Stimulated activated CD4-positive, alpha-beta T cell treated with anti-CD3 and anti-CD28 coated beads, Interleukin-12 subunit alpha, Interleukin-12 subunit beta, amount 100 ng/mL, for 48 hours (primary cell): ENCODE results near the gene PTX4.

Source experiments
- DNase-seq, 3 donors: peaks; one replicate each; pipeline ENCODE4 v3.0.0-alpha.2; 2020; ENCODE audit warnings: low read depth in 2 of 3, low spot score in 1 of 3

PTX4 gene

DNA sequence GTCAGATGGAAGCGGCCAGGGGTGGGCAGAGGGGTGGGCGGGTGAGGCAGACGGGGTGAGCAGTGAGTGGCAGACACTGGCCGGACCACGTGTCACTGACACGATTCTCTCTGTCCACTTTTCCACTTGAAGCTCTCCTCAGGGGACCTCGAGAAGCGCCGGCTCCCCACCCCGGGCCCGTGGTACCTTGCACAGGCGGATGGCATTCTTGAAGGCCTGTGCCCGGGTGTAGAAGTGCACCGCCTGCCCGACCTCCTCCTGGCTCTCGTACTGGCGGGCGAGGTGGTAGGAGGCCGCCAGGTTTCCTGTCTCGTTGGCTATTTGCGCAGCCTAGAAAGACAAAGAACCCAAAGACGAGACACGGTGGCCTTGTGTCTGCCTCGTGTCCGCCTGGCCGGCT is 35.6 kb upstream of the PTX4 start:
- DNase-seq: no peak

- DNase-seq: no peak
These were observed 35.0 kb upstream of the PTX4 start for GRCh38 chr16:1523581-1524245.

- DNase-seq: no peak
These were observed 31.7 kb upstream of the PTX4 start for GRCh38 chr16:1520461-1520860.

DNA sequence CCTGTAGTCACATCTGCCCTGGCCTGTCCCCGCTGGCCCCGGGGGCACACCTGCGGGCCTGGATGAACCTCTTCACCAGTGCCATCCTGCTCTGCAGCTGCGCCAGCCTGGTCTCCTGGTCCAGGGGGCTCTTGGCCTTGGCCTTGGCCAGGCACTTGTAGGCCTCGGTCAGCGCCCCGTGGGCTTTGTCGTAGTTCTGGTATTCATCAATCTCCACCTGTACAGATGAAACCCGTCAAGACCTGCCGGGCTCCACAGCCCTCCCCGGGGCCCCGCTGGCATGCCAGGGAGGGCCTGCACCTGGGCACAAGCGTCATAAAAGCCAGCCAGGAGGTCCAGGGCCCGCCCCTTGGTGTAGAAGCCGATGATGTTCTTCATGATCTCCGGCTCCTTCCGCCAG is 31.1 kb upstream of the PTX4 start:
- DNase-seq: no peak

DNA sequence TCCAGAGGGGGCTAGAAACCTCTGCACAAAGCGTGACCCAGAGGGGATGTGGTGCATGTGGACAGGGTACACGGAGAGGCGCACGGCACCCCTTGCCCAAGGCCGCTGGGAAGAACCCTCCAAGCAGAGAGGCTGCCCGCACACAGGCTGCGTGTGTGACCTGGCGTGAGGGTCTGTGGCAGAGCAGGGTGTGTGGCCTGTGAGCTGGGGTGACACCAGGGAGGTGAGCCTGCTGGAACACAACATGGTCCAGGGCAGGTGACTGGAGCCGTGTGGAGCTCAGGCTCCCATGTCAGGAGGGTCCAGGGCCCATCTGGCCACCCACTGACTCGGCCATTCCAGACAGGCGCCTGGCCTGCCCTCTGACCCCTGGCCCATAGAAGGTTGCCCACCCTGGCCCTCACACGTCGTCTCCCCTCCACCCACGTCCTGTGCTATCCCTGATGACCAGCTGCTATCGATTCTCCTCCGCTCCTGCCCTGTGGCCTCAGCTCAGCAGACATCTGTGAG is 29.9 kb upstream of the PTX4 start:
- DNase-seq: no peak

DNA sequence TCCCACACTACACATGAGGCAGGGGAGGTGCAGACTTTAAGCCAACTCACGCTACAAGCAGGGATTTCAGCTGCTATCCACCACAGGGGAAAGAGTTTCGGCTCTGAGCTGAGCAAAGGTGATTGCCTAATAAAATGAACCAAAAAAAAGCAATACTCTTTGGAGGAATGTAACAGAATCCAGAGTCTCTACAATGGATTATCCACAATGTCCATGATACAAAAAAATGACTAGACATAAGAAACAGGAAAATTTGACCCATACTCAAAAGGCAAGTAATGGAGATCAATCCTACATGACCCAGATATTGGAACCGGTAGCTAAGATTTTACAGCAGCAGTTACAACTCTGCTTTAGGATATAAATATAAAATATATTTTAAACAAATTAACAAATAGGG is 25.8 kb upstream of the PTX4 start:
- no peak for DNase-seq

DNA sequence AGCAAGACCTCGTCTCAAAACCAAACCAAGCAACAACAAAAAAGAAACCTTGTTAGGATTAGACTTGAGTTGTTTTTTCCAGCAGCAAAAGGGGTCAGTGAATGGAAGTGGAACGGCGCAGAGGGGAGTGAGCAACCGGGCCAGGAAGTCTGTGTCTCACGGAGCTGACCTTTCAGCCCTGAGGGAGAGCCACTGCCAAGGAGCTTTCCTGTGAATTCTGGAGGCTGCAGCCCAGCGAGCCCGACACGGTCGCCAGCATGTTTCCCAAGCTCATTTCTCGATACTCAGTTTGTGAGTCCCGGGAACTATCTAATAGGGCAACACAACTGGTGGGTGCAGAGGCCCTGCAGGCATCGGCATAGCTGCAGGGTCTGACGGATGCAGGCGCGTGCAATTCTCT is 24.0 kb upstream of the PTX4 start:
- DNase-seq: no peak

DNA sequence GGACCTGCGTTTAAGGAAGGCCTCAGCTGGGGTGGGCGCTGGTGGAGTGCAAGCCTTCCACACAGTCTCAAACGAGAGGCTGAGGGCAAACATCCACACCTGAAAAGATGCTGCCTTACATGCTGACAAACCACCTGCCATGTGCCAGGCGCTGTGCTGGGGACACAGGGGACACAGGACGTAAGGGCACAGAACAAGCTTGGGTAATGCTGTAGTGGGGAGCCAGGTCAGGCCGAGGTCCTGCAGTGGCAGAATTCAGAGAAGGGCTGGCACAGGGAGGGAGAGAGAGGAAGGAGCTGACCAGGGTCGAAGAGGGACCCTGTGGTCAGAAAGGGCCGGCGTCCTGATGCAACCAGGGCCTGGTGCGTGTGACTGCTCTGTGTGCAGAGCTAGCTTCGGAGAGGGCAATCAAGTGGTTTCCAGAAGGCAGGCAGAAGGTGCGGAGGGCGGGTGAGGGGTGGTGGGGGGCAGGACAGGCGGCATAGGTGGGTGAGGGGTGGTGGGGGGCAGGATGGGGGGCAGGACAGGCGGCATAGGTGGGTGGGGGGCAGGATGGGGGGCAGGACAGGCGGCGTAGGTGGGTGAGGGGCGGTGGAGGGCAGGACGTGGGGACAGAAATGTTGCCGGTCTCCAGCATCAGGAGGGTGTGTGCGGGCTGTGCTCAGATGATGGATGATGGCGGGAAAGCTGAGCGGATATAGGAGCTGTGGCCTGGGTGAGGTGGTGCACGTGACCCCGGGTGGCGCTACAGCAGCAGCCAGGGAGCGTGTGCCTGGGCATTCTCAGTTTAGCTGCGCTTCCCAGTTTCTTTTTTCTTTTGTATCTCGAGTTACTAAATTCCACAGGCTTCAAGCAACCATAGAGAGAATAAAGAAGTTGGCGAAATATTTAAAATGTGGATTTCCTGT is 23.2 kb upstream of the PTX4 start:
- no peak for DNase-seq

- no peak for DNase-seq
These were observed 22.2 kb upstream of the PTX4 start for GRCh38 chr16:1510941-1511351.

DNA sequence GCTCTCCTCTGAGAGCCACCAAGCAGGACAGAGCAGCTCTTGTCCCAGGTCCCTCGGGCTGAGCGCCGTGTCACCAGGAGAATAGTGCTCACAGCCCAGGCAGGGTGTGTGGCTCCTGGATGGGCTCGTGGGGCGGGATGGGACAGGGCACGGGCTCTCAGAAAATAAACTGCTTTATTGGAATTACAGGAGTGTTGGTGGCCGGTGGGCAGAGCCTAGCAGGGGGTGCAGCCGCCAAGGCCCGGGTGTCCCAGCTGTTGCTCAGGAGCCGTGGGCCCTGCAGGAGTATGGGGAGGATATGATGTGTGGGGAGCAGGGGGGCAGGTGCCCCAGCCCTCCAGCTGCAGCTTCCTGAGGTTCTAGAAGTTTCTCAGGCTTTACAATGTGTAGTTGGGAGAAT is 21.5 kb upstream of the PTX4 start:
- DNase-seq: no peak

DNA sequence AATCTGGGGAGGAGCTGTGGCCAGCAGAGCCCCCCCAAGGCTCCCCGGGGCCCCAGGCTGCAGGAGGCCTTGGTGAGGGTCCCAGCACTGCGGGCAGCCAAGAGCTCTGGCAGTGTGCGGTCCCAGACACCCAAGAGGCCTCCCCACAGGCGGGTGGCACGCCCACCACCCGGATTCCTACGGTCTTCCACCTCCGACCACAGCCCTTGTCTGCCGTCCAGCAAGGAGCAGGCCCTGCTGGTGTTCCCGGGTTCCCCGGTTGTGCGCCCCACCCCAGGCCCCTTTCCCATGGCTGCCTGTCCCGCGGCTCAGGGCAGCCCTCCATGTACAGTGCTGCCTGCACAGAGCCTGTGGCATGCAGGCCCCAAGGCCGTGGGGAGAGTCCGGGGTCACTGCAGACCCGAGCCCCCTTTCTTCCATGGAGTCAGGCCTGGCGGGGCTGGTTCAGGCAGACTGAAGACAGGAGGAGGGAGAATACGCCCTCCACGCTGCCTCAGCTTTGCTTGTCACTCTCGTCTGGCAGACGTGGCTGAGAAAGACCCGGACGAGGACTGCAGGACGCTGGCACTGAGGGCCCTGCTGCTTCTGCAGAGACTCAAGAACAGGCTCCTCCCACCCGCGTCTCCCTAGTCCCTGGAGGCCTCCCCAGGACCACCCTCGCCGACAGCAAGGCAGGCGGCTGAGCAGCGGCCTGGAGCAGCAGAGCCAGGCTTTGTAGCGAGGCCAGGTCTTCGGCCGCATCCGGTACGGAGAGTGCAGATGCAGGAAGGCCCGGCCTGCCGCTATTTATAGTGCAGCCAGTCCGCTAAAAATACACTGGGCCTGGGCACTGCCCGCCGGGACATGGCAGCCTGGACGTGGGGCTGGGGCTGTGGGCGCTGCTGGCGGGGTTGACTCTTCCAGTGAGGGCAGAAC is 20.8 kb upstream of the PTX4 start:
- DNase-seq: no peak

DNA sequence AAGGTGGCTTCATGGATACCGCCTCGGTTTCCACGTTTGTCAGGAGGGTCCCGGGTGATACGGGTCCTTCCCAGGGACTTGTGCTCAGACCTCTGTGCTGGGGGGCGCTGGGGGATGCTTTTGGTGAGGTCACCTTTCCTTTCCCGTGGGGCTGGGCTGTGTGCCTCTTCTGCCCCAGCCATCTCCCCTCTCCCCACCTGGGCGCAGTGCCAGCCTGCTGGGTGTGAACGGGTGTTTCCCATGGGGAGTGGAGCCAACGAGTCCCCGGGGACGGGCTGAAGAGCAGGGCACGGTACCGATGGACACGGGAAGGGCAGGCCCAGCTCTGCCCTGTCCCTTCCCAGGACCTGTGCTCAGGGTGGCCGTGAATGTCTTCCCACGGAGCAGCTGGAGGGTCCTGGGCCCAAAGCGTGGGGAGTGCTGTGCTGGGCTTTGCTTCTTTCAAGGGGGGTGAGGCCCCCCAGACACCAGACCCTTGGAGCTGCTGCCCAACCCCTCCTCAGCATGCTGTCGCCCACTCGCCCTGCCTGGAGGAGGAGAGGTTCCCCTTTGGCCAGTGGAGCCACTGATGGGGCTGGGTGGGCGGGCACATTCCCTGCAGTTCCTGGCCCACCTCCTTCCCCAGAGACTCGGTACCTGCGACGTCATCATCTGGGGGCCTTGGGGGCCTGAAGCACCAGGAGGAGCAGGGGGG is 19.9 kb upstream of the PTX4 start:
- no peak for DNase-seq

DNA sequence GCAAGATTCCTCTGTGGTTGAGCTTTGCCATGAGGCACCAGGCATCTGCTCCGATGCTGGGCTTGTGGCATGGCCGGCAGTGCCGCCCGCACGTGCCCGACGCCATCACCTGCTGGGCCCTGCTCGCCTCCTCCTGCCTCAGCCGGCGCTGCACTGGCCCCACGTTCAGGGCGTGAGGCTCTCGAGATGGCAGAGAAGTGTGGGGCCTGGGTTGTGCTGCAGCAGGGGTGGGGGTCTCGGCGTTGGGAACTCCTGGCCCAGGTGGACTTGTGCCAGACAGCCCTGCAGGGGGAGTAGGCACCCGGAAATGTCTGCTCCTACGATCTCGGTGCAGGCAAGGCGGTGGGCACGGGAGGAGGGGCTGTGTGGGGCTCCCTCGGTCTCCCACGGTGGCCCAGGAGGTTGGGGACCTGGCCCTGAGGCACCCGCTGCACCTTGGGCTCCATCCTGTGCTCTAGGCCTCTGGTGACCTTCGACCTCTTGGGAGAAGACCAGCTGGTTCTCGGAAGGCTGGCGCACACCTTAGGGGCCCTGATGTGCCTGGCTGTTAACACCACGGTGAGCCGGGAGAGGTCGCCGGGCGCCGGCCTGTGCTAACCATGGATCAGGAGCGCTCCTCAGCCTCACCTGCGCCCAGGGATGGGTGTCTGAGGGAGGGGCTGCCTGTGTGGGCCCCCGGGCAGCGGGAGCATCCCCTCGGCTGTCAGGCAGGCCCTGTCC is 17.9 kb upstream of the PTX4 start:
- no peak for DNase-seq

GRCh38 chr16:1505912-1506311 is 17.2 kb upstream of the PTX4 start:
- DNase-seq: no peak

DNA sequence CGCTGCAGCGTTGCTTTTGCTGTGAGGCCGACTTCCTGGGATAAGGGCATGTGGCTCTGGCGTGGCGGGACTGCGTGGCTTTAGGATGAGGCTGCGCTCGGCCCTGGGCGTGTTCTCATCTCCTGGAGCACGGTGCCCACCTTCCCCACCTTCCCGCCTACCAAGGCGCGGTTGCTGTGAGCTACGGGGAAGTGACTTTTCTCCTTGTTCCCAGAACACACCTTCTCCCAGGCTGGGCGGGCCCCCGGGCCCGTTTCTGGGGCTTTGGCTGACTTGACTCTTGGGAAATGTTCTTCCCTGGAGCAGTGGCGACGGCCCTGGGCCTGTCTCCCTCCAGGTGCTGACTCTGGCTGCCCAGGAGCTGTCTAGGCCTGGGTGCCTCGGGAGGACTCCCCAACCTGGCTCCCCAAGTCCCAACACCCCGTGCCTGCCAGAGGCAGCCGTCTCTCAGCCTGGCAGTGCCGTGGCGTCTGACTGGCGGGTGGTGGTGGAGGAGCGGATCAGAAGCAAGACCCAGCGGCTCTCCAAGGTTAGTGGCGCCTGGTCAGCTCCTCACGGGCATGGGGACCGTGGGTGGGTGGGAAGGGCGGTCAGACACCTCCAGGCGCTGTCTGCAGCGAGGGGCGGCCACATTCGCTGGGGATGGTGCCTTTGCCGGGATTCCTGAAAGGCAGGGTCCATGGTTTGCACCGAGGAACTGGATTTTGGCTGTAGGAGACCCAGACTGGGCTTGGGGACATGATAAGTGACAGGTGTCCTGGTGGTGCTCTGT is 16.5 kb upstream of the PTX4 start:
- no peak for DNase-seq

DNA sequence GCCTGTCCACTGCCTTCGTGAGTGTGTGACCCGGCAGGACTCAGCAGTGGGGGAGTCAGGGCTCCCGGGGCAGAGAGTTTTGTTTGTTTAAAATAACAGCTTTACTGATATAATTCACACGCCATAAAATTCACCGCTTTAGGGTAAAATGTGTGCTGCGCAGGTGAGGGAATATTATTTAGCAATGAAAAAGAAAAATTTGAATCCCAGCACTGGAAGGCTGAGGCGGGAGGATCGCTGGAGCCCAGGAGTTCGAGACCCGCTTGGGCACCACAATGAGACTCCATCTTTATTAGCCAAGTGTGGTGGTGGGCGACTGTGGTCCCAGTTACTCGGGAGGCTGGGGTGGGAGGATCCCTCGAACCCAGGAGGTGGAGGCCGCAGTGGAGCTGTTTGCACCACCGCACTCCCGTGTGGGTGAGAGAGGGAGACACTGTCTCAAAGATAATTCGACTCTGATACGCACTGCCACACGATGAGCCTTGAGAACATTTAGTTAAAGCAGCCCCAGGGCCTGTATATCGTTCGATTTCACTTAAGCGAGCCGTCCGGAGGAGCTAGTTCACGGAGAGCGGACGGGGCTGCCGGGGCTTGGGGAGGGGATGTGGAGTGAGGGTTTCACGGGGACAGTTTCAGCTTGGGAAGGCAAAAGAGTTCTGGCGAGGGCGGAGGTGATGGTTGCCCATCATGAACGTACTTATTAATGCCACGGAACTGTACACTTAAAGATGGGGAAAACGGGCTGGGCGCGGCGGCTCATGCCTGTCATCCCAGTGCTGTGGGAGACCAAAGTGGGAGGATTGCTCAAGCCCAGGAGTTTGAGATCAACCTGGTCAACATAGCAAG is 14.6 kb upstream of the PTX4 start:
- no peak for DNase-seq

DNA sequence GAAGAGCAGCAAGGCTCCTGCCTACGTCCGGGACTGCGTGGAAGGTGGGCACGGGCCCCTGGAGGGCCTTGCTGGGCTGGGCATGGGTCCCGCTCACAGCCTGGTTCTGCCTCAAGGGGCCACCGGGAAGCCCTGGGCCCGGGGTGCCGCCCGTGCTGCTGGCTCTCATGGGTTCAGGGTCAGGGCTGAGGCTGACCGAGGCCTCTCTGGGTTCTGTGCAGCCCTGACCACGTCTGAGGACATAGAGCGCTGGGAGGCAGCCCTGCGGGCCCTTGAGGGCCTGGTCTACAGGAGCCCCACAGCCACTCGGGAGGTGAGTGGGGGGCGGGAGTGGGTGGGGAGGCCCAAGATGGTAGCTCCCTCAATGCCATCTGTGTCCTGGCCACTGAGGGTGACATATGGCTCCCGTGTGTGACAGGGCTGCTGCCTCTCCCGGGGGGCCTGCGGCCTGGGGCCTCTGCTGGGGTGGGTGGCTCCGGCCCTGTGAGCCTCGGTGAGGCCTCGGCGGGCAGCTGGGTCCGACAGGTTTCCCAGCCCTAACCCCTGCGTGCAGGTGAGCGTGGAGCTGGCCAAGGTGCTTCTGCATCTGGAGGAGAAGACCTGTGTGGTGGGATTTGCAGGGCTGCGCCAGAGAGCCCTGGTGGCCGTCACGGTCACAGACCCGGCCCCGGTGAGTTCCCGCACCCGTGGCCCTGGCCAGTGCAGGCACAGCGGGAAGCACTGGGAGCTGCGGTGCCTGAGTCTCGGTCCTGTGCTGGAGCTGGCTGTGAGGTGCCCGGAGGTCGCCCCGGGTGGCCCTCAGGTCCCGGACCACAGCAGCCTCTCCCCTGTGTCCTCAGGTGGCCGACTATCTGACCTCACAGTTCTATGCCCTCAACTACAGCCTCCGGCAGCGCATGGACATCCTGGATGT is 13.6 kb upstream of the PTX4 start:
- DNase-seq: no peak
